Activated CD8-positive, alpha-beta memory T cell treated with anti-CD3 and anti-CD28 coated beads for 24 hours (primary cell): ENCODE measurements around the gene SMOC2.

ENCODE experiments used
- DNase-seq: peaks from one replicate; pipeline ENCODE4 v3.0.0-alpha.2; 2020

SMOC2 gene

DNA sequence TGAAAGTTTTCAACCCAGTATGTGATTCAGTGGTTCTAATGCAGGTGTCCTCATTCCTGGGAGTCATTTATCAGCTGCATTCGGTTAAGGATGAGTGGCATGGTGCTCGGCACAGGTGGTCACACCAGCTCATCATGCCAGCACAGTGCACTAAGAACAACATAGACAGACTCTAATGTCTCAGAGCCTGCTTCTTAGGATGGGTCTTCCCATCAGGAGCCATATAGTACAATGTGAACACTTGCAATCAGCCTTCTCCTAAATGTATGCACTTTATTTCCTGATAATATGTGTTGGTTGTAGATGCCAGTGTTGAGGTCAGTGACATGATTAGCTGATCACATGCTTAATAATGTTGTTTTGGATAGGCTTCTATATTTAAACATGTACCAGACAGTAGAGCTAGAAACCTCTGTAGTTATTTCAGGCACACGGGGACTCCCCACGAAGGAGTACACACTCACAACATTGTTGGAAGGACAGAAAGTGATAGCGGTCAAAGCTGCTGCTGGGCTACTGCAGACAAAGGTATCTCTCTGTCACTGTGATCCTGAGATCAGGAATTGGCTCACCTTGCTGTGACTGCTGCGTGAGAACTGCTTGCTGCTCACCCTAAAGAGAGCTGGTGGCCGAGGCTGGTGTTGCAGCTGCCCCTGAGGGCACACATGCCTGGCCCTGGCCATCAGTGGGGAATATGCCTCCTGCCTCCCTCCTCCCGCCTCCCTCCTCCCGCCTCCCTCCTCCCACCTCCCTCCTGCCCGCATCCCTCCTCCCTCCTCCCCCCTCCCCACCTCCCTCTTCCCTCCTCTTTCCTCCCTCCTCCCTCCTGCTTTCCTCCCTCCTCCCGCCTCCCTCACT is 195.4 kb downstream of the SMOC2 start:
- no peak for DNase-seq

DNA sequence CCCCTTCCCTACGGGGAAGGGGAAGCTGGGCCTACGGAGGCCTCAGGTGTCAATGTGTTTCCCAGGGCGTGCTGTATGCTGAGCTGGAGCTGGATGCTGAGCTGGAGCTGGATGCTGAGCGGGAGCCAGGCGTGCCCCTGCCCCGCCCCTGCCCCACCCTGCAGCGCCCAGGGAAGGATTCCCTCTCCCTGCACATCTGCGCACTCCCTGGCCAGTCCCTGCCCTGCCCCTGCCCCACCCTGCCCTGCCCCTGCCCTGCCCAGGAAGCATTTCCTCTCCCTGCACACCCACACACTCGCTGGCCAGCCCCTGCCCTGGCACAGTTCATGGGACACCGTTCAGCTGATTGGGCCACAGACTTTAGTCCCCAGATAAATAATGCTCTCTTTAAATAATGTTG is 196.8 kb downstream of the SMOC2 start:
- DNase-seq, result no peak

DNA sequence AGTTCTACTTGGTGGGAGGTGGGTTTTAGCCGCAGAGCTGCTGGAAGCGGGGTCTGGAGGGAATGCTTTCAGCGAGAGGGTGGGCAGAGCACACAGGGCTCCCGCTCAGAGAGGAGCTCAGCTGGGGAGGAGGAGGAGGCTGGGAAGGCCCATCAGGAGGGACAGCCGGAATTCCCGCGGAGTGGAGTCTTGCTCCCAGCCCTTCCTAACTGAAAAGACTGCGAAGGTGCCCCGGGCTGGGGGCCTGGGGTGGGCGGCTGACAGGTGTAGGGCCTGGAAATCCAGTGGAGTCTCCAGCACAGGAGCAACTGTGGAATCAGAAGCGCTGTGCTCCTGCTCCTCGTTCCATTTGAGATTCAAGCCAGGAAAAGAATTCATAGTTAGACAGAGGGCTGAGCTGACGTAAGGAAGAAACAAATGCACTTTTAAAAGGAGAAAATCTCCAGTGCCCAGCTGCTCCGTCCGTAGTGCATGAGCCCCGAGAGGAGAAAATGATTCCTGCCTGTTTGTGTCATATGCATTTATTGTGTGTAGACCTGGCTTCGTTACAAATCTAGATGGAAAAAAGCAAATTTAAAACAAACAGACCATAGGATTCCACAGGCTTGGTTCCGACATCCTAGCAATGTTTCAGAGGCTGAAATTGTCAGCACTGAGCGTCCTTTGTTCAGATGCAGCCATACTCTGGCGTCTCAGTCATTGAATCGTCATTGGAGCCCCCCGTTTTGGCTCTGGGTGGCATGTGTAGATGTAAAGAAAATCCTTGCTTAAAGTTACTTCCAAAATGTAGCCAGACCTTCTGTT is 197.7 kb downstream of the SMOC2 start:
- no peak for DNase-seq

DNA sequence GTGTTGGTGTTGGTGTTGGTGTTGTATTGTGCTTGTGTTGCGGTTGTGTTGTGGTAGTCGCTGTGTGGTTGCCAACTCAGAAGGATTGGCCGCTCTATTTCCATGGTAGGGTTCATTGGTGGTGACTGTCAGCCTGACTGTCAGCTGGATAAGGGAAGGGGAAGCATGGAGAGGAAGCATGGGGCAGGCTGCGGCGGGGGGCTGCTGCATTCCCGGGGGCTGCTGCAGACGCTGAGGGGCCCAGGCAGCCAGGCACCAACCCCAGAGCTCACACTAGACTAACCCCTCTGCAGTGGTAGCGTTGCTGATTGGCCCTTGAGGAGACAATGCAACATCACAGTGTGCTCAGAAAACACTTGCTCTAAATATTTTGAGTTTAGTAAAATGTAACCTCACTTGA is 199.2 kb downstream of the SMOC2 start:
- DNase-seq, result no peak

DNA sequence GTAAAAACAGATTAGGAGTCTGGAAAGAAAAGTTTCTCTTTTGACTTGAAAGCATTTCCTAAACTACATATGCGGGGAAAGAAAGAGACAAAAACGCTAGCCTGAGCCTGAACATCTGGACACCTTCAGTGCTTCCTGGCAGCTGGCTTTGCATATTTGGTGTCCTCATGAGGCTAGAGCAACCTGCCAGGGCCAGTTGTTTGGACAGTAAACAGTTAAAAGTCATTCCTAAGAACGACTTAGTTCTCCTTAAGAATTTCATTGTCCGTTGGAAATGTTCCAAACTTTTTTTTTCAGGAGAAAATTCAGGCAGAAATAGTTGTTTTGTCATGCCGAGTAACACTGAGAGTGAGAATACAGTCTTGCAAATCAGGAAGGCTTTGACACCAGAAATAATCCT is 199.8 kb downstream of the SMOC2 start:
- no peak for DNase-seq

DNA sequence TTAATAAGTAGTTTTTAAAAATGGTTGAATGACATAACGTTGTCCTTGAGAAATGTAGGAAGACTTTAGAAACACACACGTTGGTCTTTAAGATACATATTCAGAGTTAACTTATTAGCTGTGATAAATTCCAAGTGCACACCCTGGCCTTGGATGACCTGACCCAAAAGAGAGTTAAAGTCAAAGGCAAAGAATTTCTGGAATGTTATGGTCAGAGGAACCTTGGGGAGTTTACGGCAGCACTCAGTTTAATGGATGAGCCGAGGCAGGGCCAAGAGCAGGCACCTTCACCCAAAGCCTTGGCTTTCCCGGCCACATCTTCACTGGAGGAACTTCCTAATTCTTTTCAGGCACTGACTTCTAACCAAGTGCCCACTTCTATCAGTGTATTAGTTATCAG is 200.5 kb downstream of the SMOC2 start:
- no peak for DNase-seq

DNA sequence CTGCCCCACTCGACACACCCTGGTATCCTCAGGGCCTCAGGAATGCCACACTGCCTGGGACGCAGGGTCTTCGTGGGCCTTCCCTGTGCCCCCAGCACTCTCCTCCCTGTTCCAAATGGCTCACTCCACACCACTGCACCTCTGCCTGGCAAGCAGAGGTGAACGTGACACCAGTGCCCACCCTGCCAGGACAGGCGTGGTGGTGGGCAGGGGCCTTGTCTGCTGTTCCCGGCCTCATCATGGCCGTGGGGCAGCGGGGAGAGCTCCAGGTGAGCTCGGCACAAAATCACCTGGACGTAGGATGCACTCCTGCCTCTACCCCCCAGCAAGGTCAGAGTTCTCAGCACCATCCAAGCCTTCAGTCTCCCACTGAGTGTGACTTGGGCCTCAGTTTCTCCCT is 202.4 kb downstream of the SMOC2 start:
- DNase-seq, result no peak

DNA sequence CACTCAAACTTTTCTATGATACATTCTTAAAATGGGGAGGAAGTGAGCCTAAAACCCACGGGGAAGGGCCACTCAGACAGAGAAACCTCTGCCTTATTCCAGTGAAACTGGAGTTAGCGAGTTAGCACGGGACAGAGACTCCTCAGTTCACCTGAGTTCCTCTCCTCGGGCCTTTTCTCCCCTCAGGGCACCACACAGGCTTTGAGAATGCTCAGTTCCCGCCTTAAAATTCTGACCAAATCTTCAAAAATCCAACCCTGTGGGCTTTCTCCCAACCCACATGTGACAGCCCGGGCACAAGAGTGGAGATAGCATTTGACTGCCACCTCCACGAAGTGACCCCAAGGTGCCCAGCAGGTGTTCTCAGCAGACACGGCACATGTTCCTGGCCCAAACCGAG is 204.3 kb downstream of the SMOC2 start:
- no peak for DNase-seq

DNA sequence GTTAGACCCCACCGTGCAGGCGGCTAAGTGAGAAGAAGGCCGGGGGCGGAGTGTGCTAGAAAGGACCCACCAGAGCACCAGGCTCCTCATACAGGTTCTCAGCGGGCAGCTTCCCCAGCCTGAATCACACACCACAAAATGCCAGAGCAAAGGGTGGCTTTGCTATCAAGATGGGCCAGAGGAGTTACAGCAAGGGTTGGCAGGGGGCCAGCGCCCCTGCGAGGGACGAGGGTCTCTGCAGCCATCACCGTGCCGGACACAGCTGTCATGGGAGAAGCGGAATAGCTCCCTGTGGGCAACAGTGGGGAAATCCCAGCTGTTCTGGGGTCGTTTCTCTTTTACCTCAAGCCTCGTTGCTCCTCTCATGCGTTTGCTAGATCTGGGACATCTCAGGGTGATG is 206.3 kb downstream of the SMOC2 start:
- DNase-seq, result no peak

DNA sequence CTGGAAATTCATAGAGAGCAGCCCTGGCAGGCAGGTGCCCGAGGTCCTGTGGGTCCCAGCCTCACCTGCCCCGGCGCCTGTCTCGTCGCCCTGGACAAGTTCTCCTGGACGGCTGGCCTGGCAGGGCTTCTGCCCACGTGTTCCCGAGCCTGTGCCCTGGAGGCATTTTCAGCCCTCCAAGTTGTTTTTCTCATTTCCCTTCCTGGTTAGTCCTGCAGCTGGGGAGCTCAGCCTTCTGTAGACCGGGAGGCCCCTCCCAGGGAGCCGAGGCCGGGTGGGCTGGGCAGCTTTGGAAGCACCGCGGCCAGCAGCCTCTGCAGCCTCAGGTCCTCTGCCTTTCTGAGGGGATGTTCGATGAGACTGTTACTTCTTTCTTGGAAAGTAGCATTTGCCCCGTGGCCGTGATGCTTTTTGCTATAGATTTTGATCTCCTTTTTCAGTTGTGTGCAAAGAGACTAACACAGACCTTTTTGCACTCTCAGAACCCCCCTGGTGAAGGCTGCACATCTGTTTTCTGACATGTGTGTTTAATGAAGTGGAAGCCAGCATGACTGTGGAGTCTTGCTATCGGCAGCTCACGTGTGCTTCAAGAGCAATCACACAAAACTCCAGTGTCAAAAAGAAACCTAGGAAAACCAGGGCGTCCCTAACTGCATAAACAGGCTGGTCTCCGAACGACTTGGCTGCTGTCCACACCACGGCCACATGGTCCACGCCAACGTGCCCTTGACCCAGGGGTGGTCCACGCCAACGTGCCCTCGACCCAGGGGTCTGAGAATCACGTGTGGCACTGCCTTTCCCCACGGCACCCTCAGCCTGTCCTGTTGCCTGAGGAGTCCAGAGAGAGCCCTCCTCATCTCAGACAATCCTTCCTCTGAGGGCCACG is 207.5 kb downstream of the SMOC2 start:
- no peak for DNase-seq

DNA sequence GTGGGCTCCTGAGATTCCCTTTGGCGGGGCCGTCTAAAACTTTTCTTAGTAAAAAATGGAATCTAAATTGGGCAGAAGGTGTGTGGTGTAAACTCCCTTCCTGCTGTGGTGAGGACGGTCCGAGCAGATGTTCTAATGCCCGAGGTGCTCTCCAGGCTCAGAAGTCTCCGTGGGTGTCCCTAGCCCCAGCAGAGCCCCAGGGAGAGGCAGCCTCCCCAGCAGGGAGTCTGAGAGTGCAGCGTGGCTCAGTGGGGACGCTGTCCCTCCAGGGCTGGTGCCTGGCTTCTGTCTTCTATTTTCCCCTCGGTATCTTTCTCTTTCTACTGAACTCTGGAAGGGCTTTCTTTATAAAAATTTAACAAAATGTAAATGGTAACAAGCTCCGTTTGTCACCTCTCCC is 208.2 kb downstream of the SMOC2 start:
- no peak for DNase-seq

DNA sequence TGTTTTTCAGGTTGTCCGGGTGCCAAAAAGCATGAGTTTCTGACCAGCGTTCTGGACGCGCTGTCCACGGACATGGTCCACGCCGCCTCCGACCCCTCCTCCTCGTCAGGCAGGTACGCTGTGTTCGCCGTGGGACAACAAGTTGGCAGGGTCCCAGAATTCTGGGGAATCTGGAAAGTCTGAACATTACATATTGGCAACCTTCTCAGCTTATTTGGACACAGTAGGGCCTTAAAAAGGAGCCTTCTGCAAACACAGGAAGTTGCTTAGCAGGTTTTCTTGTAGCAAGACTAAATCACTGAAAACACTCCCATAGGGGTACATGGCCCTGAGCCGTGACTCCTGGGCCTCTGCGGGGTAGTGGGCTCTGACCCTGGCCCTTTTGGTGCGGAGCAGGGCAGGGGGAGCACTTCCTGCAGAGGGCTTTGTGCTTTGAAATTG is 209.7 kb downstream of the SMOC2 start:
- DNase-seq, result no peak

DNA sequence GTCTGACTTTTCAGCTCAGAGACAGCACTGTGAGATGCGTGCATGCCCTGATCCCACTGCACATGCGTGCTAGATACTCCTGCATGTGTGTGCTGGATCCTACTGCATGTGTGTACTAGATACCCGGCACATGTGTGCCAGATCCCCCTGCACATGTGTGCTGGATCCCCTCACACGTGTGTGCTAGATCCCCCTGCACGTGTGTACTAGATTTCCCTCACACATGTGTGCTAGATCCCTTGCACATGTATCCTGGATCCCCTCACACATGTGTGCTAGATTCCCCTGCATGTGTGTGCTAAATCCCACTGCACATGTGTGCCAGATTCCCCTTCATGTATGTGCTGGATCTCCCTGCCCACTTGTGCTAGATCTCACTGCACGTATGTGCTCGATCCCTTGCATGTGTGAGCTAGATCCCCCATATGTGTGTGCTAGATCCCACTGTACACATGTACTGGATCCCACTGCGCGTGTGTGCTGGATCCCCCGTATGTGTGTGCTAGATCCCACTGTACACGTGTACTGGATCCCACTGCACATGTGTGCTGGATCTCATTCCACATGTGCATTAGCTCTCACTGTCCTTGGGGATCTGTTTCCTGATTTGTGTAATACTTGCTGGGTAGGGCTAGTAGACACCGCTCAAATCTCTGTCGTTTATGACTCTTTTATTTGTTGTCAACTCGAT is 214.6 kb downstream of the SMOC2 start:
- DNase-seq, result no peak

DNA sequence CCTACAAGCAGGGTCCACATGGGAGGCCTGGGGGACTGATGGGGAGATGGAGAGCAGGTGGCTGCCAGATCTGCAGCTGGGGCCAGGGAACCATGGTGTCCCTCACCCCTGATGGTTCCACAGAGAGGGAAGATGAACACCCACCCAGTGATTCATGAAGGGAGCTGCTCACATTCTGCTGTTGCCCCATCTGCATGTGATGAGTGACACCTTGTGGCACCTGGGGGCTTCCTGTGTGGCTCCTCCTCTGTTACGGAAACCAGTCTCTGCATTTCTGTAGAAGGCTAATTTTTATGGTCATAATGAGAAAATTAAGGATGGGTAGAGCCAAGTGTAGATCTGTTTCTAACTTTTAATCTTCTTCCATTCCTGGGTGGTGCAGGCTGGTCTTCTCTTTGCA is 217.1 kb downstream of the SMOC2 start:
- no peak for DNase-seq

DNA sequence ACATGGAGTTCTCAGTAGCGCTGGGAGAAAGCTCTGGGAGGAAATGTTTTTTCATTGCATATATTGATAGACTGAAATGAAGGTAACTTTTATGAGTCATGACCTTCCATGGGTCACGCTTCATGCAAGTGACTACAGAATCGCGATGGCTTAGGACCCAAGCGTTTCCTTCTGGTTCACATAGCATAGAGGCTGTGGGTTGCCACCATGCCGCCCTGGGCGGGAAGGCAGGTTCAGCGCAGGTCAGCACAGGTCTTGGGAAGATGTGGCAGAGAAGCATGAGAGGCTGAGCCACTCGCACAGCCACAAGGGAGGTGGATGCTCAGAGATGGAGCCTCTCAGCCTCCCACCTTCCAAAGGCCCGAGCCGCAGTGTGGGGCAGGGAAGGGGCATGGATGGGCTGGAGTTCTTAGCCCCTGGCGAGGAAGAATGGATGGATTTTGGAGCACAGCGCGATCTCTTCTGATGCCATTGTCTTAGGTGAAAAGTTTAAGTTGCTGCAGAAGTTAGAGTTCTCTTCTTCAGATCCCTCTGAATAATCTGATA is 219.5 kb downstream of the SMOC2 start:
- no peak for DNase-seq

DNA sequence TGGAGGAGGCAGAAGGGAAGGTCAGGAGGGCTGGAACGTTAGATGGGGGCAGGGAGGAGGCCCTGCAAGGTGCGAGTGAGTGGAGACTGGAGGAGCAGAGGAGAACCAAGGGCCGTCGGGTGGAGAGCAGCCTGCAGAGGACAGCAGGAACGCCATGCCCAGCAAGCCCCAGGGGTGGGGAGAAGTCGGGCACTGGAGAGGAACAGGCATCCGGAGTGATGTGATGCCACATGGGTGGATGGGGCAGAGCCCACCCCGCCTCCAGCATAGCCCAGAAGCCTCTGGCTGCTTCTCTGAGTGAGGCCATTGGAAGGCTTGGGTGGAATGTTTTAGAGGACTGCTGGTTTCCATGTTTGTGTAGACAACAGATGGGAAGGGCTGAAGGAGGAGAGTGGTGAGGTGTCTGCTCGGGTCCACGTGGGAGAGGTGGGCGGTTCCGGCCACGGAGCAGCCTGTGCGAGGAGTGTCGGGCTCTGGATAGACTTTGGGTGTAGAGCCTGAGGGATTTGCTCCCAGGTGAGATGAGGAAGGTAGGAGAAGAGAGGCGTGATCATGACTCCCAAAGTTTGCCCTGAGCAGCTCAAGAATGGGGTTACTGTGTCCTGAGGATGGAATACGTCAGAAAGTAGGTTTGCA is 221.4 kb downstream of the SMOC2 start:
- DNase-seq, result no peak

DNA sequence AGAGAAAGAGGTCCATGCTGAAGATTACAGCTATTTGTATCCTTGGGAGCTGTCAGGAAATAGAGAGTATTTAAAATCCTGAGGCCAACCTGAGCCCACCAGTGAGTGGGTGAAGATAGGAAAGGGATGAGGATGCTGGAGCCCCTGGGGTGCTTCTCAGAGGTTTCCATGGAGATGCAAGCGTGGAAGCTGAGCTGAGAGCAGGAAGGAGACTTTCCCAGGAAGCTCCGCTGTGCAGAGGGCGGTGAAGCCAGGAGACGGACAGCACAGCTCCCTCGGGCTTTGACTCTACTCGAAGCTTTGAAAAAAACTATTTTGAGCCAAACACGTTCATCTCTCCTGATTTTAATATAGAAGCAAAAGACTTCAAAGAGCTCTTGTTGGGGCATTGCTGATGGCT is 222.1 kb downstream of the SMOC2 start:
- no peak for DNase-seq

DNA sequence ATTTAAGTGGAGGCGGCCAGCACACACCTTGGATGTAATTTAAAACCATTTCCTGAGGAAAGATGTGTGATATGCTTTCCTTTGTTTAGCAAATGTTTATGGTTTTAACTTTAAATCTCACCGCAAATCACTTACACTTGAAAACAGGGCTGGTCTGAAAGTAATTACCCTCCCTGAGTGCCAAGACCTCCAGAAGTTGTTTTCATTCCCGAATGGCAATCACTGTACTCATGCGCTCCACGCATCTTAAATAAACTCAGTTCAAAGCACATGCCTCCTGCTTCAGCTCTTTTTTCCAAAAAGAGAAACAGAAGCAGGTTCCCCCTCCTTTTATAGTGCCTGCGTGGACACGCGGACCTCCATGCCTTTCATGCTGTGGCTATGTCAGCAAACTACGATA is 224.0 kb downstream of the SMOC2 start:
- DNase-seq, result no peak

DNA sequence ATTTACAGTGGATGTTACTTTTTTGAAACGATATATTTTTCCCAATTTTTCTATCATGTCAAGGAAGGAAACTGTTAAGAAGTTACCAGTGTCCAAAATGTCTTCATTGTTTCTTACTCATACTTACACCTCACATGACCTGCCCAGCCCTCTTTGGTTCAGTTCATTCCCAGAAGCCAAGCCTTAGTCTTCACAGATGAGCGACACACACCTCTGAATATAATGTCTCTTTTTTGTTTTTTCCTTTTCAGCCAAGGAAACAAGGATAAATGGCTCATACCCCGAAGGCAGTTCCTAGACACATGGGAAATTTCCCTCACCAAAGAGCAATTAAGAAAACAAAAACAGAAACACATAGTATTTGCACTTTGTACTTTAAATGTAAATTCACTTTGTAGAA is 225.2 kb downstream of the SMOC2 start:
- no peak for DNase-seq

DNA sequence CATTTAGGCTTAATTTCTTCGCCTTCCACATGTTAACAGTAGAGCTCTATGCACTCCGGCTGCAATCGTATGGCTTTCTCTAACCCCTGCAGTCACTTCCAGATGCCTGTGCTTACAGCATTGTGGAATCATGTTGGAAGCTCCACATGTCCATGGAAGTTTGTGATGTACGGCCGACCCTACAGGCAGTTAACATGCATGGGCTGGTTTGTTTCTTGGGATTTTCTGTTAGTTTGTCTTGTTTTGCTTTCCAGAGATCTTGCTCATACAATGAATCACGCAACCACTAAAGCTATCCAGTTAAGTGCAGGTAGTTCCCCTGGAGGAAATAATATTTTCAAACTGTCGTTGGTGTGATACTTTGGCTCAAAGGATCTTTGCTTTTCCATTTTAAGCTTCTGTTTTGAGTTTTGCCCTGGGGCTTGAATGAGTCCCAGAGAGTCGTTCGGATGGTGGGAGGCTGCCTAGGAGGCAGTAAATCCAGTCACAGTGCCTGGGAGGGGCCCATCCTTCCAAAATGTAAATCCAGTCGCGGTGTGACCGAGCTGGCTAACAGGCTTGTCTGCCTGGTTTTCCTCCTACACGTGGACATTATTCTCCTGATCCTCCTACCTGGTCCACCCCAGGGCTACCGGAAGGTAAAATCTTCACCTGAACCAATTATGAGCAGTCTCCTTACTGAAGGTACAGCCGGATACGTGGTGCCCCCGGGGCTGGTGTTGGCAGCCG is 225.9 kb downstream of the SMOC2 start:
- DNase-seq, result peak; percentile 9

DNA sequence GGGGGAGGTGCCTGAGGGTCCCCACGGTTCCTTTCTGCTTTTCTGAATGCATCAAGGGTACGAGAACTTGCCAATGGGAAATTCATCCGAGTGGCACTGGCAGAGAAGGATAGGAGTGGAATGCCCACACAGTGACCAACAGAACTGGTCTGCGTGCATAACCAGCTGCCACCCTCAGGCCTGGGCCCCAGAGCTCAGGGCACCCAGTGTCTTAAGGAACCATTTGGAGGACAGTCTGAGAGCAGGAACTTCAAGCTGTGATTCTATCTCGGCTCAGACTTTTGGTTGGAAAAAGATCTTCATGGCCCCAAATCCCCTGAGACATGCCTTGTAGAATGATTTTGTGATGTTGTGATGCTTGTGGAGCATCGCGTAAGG is 226.4 kb downstream of the SMOC2 start:
- DNase-seq, result no peak
